Fibroblast of lung (primary cell): ENCODE measurements around the gene TNFRSF19. TPM values are rescaled to one million over a fixed set of nuclear protein-coding genes. Genes with fewer than 3 reads are reported as not detected.
A peak's percentile ranks its signal among the peaks of the same experiment; 100 is the strongest.

Experiments used
- DNase-seq, 2 donors: peaks; one replicate each; pipeline versions ENCODE4 v3.0.0 to v3.0.0-alpha.2; 2010; ENCODE audit warnings: low read depth in 2 of 2
- H2AFZ ChIP-seq: 2 replicates; pipeline ENCODE4 v1.5.1; 2012; ENCODE audit warnings: low read length, control low read depth, inconsistent platforms
- H3K27ac ChIP-seq: 2 replicates; pipeline ENCODE4 v1.5.1; 2011; ENCODE audit warnings: low read length, control low read depth; ENCODE audit not compliant: insufficient read depth
- H3K27me3 ChIP-seq: 2 replicates; pipeline ENCODE4 v1.5.1; 2011; ENCODE audit warnings: mild to moderate bottlenecking, low read length; ENCODE audit not compliant: control insufficient read depth, insufficient read depth
- H3K36me3 ChIP-seq: 2 replicates; pipeline ENCODE4 v1.5.1; 2011; ENCODE audit warnings: low read length; ENCODE audit not compliant: control insufficient read depth, insufficient read depth
- H3K4me1 ChIP-seq: 2 replicates; pipeline ENCODE4 v1.5.1; 2011; ENCODE audit warnings: low read length; ENCODE audit not compliant: control insufficient read depth, insufficient read depth; ENCODE audit errors: extremely low read depth
- H3K4me2 ChIP-seq: 2 replicates; pipeline ENCODE4 v1.5.1; 2011; ENCODE audit warnings: low read length, control low read depth; ENCODE audit not compliant: insufficient read depth; ENCODE audit errors: extremely low read depth
- H3K4me3 ChIP-seq, 4 experiments: fragments of 200-600 bp in 1 of 4; sonication (generic) in 1 of 4; replicated peaks in 1 of 4; 2 replicates each; pipeline ENCODE4 v1.5.1; 2011 to 2016; ENCODE audit warnings: low read length in 4 of 4, low read depth in 3 of 4, mild to moderate bottlenecking in 3 of 4, control low read depth in 2 of 4, inconsistent platforms in 1 of 4, mixed read lengths in 1 of 4; ENCODE audit not compliant: insufficient read depth in 1 of 4; ENCODE audit errors: control extremely low read depth in 1 of 4
- H3K79me2 ChIP-seq: 2 replicates; pipeline ENCODE4 v1.5.1; 2012; ENCODE audit warnings: mild to moderate bottlenecking, low read length, inconsistent platforms; ENCODE audit not compliant: control insufficient read depth, insufficient read depth
- H3K9ac ChIP-seq: 2 replicates; pipeline ENCODE4 v1.5.1; 2011; ENCODE audit warnings: mild to moderate bottlenecking, low read length, control low read depth; ENCODE audit not compliant: insufficient read depth
- H3K9me3 ChIP-seq: 2 replicates; pipeline ENCODE4 v1.5.1; 2012; ENCODE audit warnings: low read depth, low read length; ENCODE audit not compliant: control insufficient read depth, insufficient read depth
- H4K20me1 ChIP-seq: 2 replicates; pipeline ENCODE4 v1.5.1; 2011; ENCODE audit warnings: low read length; ENCODE audit not compliant: control insufficient read depth, insufficient read depth; ENCODE audit errors: extremely low read depth
- CTCF ChIP-seq, 2 donors: IDR thresholded peaks in 1 of 2; conservative IDR thresholded peaks in 1 of 2; 1 replicate in 1 of 2; 2 replicates in 1 of 2; pipeline ENCODE4 v1.5.1; 2011 to 2012; ENCODE audit warnings: low read length in 2 of 2, control low read depth in 1 of 2, inconsistent platforms in 1 of 2, low read depth in 1 of 2, mild to moderate bottlenecking in 1 of 2
- EZH2 ChIP-seq: IDR thresholded peaks from 2 replicates; pipeline ENCODE4 v1.5.1; 2012; ENCODE audit warnings: low read length, control low read depth, mild to moderate bottlenecking; ENCODE audit errors: missing control alignments
- polyA plus RNA-seq, 2 donors: library from polyadenylated mRNA; depleted of rRNA in 1 of 2; stranded (reverse) in 1 of 2; unstranded in 1 of 2; fragments of >200 nt; gene quantifications; 2 replicates each; pipeline ENCODE4 v1.2.1, GENCODE V29; 2011 to 2012; ENCODE audit warnings: missing spikeins in 1 of 2
- total RNA-seq: library from RNA; depleted of rRNA; stranded (reverse); fragments of >200 nt; gene quantifications from 2 replicates; pipeline ENCODE4 v1.2.1, GENCODE V29; 2014

TNFRSF19 gene
- total and polyA plus RNA-seq, 2 donors (not counting 1 experiment from before 2014, with no cell fraction given): 260 to 330 TPM

GRCh38 chr13:23629566-23630272 is 59.5 kb downstream of the TNFRSF19 start:
- Histone ChIP-seq H3K9ac (no peak overlapping the region), H3K4me1 (no peaks in the 10 kb centered on the region), H4K20me1 (no peaks in the 10 kb centered on the region), H3K27me3 (no peaks in the 10 kb centered on the region), H3K27ac (no peak overlapping the region), H3K9me3 (no peaks in the 10 kb centered on the region), H2AFZ (no peak overlapping the region), H3K36me3 (peaks cover 16% of the 10 kb centered on the region), H3K4me3 (no peak overlapping the region), H3K79me2 (peaks cover 1% of the 10 kb centered on the region), H3K4me2 (no peak overlapping the region)
- TF ChIP-seq CTCF (conservative IDR thresholded peaks at IDR 0.05 in 1 of 2, IDR thresholded peaks at IDR 0.05 in 1 of 2; ENCODE audit: low read depth in 1 of 2, low read length in 2 of 2) (no peak), EZH2 (no peak)
- DNase-seq: no peak

- Histone ChIP-seq H3K9ac (no peak overlapping the region), H3K9me3 (no peaks in the 10 kb centered on the region), H3K4me2 (no peak overlapping the region), H3K79me2 (peaks cover 1% of the 10 kb centered on the region), H3K27me3 (no peaks in the 10 kb centered on the region), H3K4me1 (no peaks in the 10 kb centered on the region), H2AFZ (no peak overlapping the region), H3K27ac (no peak overlapping the region), H4K20me1 (no peaks in the 10 kb centered on the region), H3K4me3 (no peak overlapping the region), H3K36me3 (peaks cover 16% of the 10 kb centered on the region)
- TF ChIP-seq EZH2 (no peak), CTCF (conservative IDR thresholded peaks at IDR 0.05 in 1 of 2, IDR thresholded peaks at IDR 0.05 in 1 of 2; ENCODE audit: low read depth in 1 of 2, low read length in 2 of 2) (no peak)
- peak in 1 of 2 donors; percentile 62 for DNase-seq
Observed at GRCh38 chr13:23630349-23631093, 60.3 kb downstream of the TNFRSF19 start.

GRCh38 chr13:23631311-23632047 is 61.3 kb downstream of the TNFRSF19 start:
- Histone ChIP-seq H3K4me1 (no peaks in the 10 kb centered on the region), H3K4me2 (no peak overlapping the region), H2AFZ (no peak overlapping the region), H3K36me3 (peaks cover 16% of the 10 kb centered on the region), H3K27me3 (no peaks in the 10 kb centered on the region), H3K9me3 (no peaks in the 10 kb centered on the region), H4K20me1 (no peaks in the 10 kb centered on the region), H3K9ac (no peak overlapping the region), H3K79me2 (peaks cover 1% of the 10 kb centered on the region), H3K4me3 (no peak overlapping the region), H3K27ac (no peak overlapping the region)
- no peak for DNase-seq
- TF ChIP-seq EZH2 (no peak), CTCF (conservative IDR thresholded peaks at IDR 0.05 in 1 of 2, IDR thresholded peaks at IDR 0.05 in 1 of 2; ENCODE audit: low read depth in 1 of 2, low read length in 2 of 2) (no peak)
